IPS-18a (cell line): Measurements from ENCODE around the gene FOXD4.
"Not testable (repeated sequence)": the region's sequence is repeated elsewhere in the genome, so short reads cannot be mapped to it uniquely, and the experiment has no call there.

ENCODE experiments used
- H3K27ac ChIP-seq: one replicate; pipeline ENCODE4 v1.5.1; 2013; ENCODE audit warnings: low read length
- H3K27me3 ChIP-seq: one replicate; pipeline ENCODE4 v1.6.1; 2013; ENCODE audit warnings: mild to moderate bottlenecking, low read length; ENCODE audit not compliant: control insufficient read depth, insufficient read depth
- H3K36me3 ChIP-seq: one replicate; pipeline ENCODE4 v1.6.1; 2013; ENCODE audit warnings: low read depth, low read length; ENCODE audit not compliant: control insufficient read depth
- H3K4me1 ChIP-seq: one replicate; pipeline ENCODE4 v1.6.1; 2013; ENCODE audit warnings: low read depth, low read length; ENCODE audit not compliant: control insufficient read depth
- H3K4me3 ChIP-seq: one replicate; pipeline ENCODE4 v1.5.1; 2013; ENCODE audit warnings: low read length
- H3K9ac ChIP-seq: one replicate; pipeline ENCODE4 v1.6.1; 2013; ENCODE audit warnings: mild to moderate bottlenecking, low read length, moderate library complexity
- H3K9me3 ChIP-seq: one replicate; pipeline ENCODE4 v1.6.1; 2013; ENCODE audit warnings: low read depth, low read length; ENCODE audit not compliant: control insufficient read depth

The FOXD4 gene

GRCh38 chr9:110672-111071, 7.5 kb downstream of the FOXD4 start:
- H3K27ac ChIP-seq = not testable (repeated sequence)

GRCh38 chr9:109540-109939, 8.7 kb downstream of the FOXD4 start:
- not testable (repeated sequence) for H3K4me3 ChIP-seq, H3K36me3 ChIP-seq, H3K4me1 ChIP-seq, H3K9me3 ChIP-seq, H3K27ac ChIP-seq, H3K9ac ChIP-seq
- peaks cover 85% of the 10 kb centered on the region for H3K27me3 ChIP-seq

More at GRCh38 chr9:110672-111071, 7.5 kb downstream of the FOXD4 start:
- H3K27me3 ChIP-seq = peaks cover 96% of the 10 kb centered on the region
- not testable (repeated sequence) for H3K9me3 ChIP-seq, H3K36me3 ChIP-seq, H3K4me1 ChIP-seq, H3K4me3 ChIP-seq, H3K9ac ChIP-seq

- H3K9me3 ChIP-seq, H3K36me3 ChIP-seq, H3K27ac ChIP-seq, H3K4me1 ChIP-seq, H3K4me3 ChIP-seq, H3K9ac ChIP-seq: not testable (repeated sequence)
- peaks cover 79% of the 10 kb centered on the region for H3K27me3 ChIP-seq
Observed at GRCh38 chr9:108742-109495, 9.3 kb downstream of the FOXD4 start.

- not testable (repeated sequence) for H3K4me1 ChIP-seq, H3K4me3 ChIP-seq
Observed at GRCh38 chr9:105991-106390, 12.2 kb downstream of the FOXD4 start.

GRCh38 chr9:100430-100829, 17.8 kb downstream of the FOXD4 start:
- H3K4me1 ChIP-seq, H3K4me3 ChIP-seq, H3K27ac ChIP-seq, H3K9me3 ChIP-seq, H3K9ac ChIP-seq, H3K27me3 ChIP-seq, H3K36me3 ChIP-seq: not testable (repeated sequence)

More at GRCh38 chr9:105991-106390, 12.2 kb downstream of the FOXD4 start:
- H3K9me3 ChIP-seq, H3K36me3 ChIP-seq, H3K9ac ChIP-seq, H3K27ac ChIP-seq: not testable (repeated sequence)
- peaks cover 51% of the 10 kb centered on the region for H3K27me3 ChIP-seq

GRCh38 chr9:99867-100266, 18.4 kb downstream of the FOXD4 start:
- not testable (repeated sequence) for H3K27me3 ChIP-seq

GRCh38 chr9:98775-99174, 19.4 kb downstream of the FOXD4 start:
- H3K9ac ChIP-seq, H3K4me1 ChIP-seq, H3K36me3 ChIP-seq, H3K27me3 ChIP-seq, H3K4me3 ChIP-seq, H3K9me3 ChIP-seq, H3K27ac ChIP-seq: not testable (repeated sequence)

More at GRCh38 chr9:99867-100266, 18.4 kb downstream of the FOXD4 start:
- not testable (repeated sequence) for H3K9ac ChIP-seq, H3K36me3 ChIP-seq, H3K4me3 ChIP-seq, H3K9me3 ChIP-seq, H3K4me1 ChIP-seq, H3K27ac ChIP-seq

GRCh38 chr9:94992-95391, 23.2 kb downstream of the FOXD4 start:
- not testable (repeated sequence) for H3K4me3 ChIP-seq, H3K27me3 ChIP-seq, H3K9ac ChIP-seq, H3K36me3 ChIP-seq, H3K27ac ChIP-seq, H3K9me3 ChIP-seq, H3K4me1 ChIP-seq

GRCh38 chr9:94323-94722, 23.9 kb downstream of the FOXD4 start:
- H3K4me3 ChIP-seq, H3K27ac ChIP-seq, H3K36me3 ChIP-seq, H3K4me1 ChIP-seq, H3K27me3 ChIP-seq, H3K9ac ChIP-seq, H3K9me3 ChIP-seq: not testable (repeated sequence)

- not testable (repeated sequence) for H3K27ac ChIP-seq, H3K9ac ChIP-seq, H3K36me3 ChIP-seq, H3K4me3 ChIP-seq, H3K4me1 ChIP-seq, H3K27me3 ChIP-seq, H3K9me3 ChIP-seq
Observed at GRCh38 chr9:93909-94308, 24.3 kb downstream of the FOXD4 start.

- H3K27me3 ChIP-seq, H3K9ac ChIP-seq, H3K4me3 ChIP-seq, H3K27ac ChIP-seq, H3K9me3 ChIP-seq, H3K4me1 ChIP-seq, H3K36me3 ChIP-seq: not testable (repeated sequence)
Observed at GRCh38 chr9:90851-91250, 27.4 kb downstream of the FOXD4 start.

GRCh38 chr9:88396-89037, 29.7 kb downstream of the FOXD4 start:
- H3K27me3 ChIP-seq, H3K9me3 ChIP-seq, H3K9ac ChIP-seq, H3K4me1 ChIP-seq, H3K27ac ChIP-seq, H3K36me3 ChIP-seq, H3K4me3 ChIP-seq: not testable (repeated sequence)
